ENCODE measurements around the gene GPATCH2.
"Not testable (repeated sequence)": the region's sequence is repeated elsewhere in the genome, so short reads cannot be mapped to it uniquely, and the experiment has no call there.

Gene GPATCH2

GRCh38 chr1:217626321-217626720, 4.6 kb downstream of the GPATCH2 start:
- H3K36me3 ChIP-seq (ENCODE audit: control insufficient read depth, insufficient read depth, low read length), result no peaks in the 10 kb centered on the region
- H3K4me1 ChIP-seq (ENCODE audit: control insufficient read depth, insufficient read depth, low read length), result peaks cover 7% of the 10 kb centered on the region; the same call in 1 of the 2 replicates
- no peak overlapping the region for H3K9ac ChIP-seq (ENCODE audit: low read length)
- H3K4me3 ChIP-seq (ENCODE audit: low read depth, low read length), result no peak overlapping the region
- no peak overlapping the region for H3K27ac ChIP-seq (ENCODE audit: low read depth, low read length)
- no peaks in the 10 kb centered on the region for H3K27me3 ChIP-seq (ENCODE audit: control insufficient read depth, insufficient read depth, low read length)
- no peaks in the 10 kb centered on the region for H3K9me3 ChIP-seq (ENCODE audit: control insufficient read depth, insufficient read depth, low read depth, low read length)

DNA sequence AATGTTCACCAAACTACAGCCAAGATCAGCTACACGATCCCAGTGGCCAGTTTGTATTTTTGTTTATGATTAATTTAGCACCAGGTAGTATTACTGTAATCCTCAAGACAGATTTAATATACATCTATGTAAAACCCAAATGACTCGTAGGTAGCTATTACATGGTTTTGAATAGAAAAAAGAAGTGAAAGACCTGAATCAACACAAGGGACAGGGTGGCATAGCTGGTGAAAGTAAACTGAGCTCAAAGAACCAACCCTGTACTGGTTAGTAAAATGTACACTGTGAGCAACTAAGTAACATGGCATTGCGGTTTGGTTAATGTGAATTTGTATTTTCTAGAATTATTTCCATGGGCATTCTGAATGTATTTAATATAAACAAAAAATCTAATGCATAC, 8.8 kb downstream of the GPATCH2 start:
- Histone ChIP-seq H3K27me3 (ENCODE audit: control insufficient read depth, insufficient read depth, low read length) (no peaks in the 10 kb centered on the region), H3K27ac (ENCODE audit: low read depth, low read length) (no peak overlapping the region), H3K9ac (ENCODE audit: low read length) (no peak overlapping the region), H3K4me3 (ENCODE audit: low read depth, low read length) (no peak overlapping the region), H3K36me3 (ENCODE audit: control insufficient read depth, insufficient read depth, low read length) (peaks cover 7% of the 10 kb centered on the region), H3K4me1 (ENCODE audit: control insufficient read depth, insufficient read depth, low read length) (peaks cover 16% of the 10 kb centered on the region), H3K9me3 (ENCODE audit: control insufficient read depth, insufficient read depth, low read depth, low read length) (no peaks in the 10 kb centered on the region)

DNA sequence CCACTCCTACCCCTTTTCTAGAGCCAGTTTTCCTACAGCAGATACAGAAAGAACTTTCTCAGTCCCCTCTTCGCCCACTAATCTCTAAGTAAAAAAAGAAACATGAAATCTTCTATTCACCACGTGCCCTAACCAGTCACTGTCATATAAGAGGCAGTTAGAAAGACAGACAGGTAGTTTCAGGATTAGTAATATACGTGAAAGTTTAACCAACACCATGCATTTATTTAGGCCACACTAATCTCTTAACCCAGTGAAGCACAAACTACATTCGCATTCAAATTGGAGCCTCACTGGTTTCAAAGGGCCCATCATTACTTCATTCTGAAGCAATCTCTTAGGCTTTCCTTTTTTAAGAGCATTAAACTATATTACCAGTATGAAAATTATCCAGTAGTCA, 10.1 kb downstream of the GPATCH2 start:
- Histone ChIP-seq H3K36me3 (ENCODE audit: control insufficient read depth, insufficient read depth, low read length) (peaks cover 7% of the 10 kb centered on the region), H3K9ac (ENCODE audit: low read length) (no peak overlapping the region), H3K4me3 (ENCODE audit: low read depth, low read length) (no peak overlapping the region; the same call in 1 of the 2 replicates), H3K9me3 (ENCODE audit: control insufficient read depth, insufficient read depth, low read depth, low read length) (no peaks in the 10 kb centered on the region), H3K27me3 (ENCODE audit: control insufficient read depth, insufficient read depth, low read length) (no peaks in the 10 kb centered on the region), H3K27ac (ENCODE audit: low read depth, low read length) (no peak overlapping the region), H3K4me1 (ENCODE audit: control insufficient read depth, insufficient read depth, low read length) (peaks cover 16% of the 10 kb centered on the region)

DNA sequence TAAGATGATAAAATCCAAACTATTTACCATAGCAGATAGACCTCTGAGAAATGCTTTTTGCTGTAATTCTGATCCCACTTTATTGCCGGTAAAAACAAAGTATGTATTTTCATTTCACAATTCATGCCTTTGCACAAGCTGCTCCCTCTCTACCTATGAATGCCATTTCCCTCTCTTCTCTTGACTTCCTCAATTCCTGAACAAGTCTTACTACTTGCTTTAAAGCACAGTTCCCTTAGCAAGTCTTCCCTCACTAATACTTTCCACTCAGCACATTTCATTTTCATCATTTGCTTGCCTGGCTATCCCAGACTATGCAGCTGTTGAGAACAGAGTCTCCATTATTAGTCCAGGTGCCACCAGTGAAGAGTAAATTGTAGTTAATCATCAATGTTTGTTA, 13.8 kb downstream of the GPATCH2 start:
- H3K4me1 ChIP-seq (ENCODE audit: control insufficient read depth, insufficient read depth, low read length), result peaks cover 16% of the 10 kb centered on the region
- no peaks in the 10 kb centered on the region for H3K9me3 ChIP-seq (ENCODE audit: control insufficient read depth, insufficient read depth, low read depth, low read length)
- H3K4me3 ChIP-seq (ENCODE audit: low read depth, low read length), result no peak overlapping the region
- no peak overlapping the region for H3K27ac ChIP-seq (ENCODE audit: low read depth, low read length)
- H3K27me3 ChIP-seq (ENCODE audit: control insufficient read depth, insufficient read depth, low read length), result no peaks in the 10 kb centered on the region
- peaks cover 9% of the 10 kb centered on the region for H3K36me3 ChIP-seq (ENCODE audit: control insufficient read depth, insufficient read depth, low read length)
- no peak overlapping the region for H3K9ac ChIP-seq (ENCODE audit: low read length)

- Histone ChIP-seq H3K27ac (ENCODE audit: low read depth, low read length) (no peak overlapping the region), H3K27me3 (ENCODE audit: control insufficient read depth, insufficient read depth, low read length) (no peaks in the 10 kb centered on the region), H3K4me3 (ENCODE audit: low read depth, low read length) (no peak overlapping the region), H3K4me1 (ENCODE audit: control insufficient read depth, insufficient read depth, low read length) (no peaks in the 10 kb centered on the region), H3K9ac (ENCODE audit: low read length) (no peak overlapping the region), H3K9me3 (ENCODE audit: control insufficient read depth, insufficient read depth, low read depth, low read length) (no peaks in the 10 kb centered on the region), H3K36me3 (ENCODE audit: control insufficient read depth, insufficient read depth, low read length) (peaks cover 5% of the 10 kb centered on the region)
These were observed 16.6 kb downstream of the GPATCH2 start for GRCh38 chr1:217614200-217614712.

- Histone ChIP-seq H3K9me3 (ENCODE audit: control insufficient read depth, insufficient read depth, low read depth, low read length) (no peaks in the 10 kb centered on the region), H3K27ac (ENCODE audit: low read depth, low read length) (no peak overlapping the region), H3K4me3 (ENCODE audit: low read depth, low read length) (no peak overlapping the region), H3K9ac (ENCODE audit: low read length) (no peak overlapping the region), H3K4me1 (ENCODE audit: control insufficient read depth, insufficient read depth, low read length) (no peaks in the 10 kb centered on the region), H3K36me3 (ENCODE audit: control insufficient read depth, insufficient read depth, low read length) (peaks cover 13% of the 10 kb centered on the region), H3K27me3 (ENCODE audit: control insufficient read depth, insufficient read depth, low read length) (no peaks in the 10 kb centered on the region)
These were observed 25.5 kb downstream of the GPATCH2 start for GRCh38 chr1:217605390-217605789.

GRCh38 chr1:217602380-217602779, 28.5 kb downstream of the GPATCH2 start:
- no peaks in the 10 kb centered on the region for H3K4me1 ChIP-seq (ENCODE audit: control insufficient read depth, insufficient read depth, low read length)
- H3K9me3 ChIP-seq (ENCODE audit: control insufficient read depth, insufficient read depth, low read depth, low read length), result no peaks in the 10 kb centered on the region
- no peak overlapping the region for H3K27ac ChIP-seq (ENCODE audit: low read depth, low read length)
- H3K4me3 ChIP-seq (ENCODE audit: low read depth, low read length), result no peak overlapping the region
- no peak overlapping the region for H3K9ac ChIP-seq (ENCODE audit: low read length)
- peaks cover 5% of the 10 kb centered on the region for H3K36me3 ChIP-seq (ENCODE audit: control insufficient read depth, insufficient read depth, low read length)
- no peaks in the 10 kb centered on the region for H3K27me3 ChIP-seq (ENCODE audit: control insufficient read depth, insufficient read depth, low read length)

DNA sequence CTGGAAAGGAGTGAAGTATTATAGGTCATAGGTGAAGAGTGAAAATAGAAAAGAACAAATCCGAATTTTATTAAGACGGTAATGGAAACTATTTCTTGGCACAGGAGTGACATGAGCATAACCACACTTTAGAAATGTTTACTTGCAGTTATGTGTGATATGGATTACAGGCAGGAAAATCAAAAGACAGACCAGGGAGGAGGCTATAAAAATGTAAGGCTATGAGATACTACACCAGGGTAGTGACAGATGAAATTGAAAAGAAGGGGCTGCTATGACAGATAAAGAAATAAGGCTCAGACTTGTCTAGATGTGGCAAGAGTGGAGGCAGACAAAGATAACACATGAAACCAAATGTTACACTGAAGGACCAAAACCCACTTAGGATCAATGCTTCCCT, 31.7 kb downstream of the GPATCH2 start:
- H3K27ac ChIP-seq (ENCODE audit: low read depth, low read length), result no peak overlapping the region
- H3K4me1 ChIP-seq (ENCODE audit: control insufficient read depth, insufficient read depth, low read length), result no peaks in the 10 kb centered on the region
- no peak overlapping the region for H3K4me3 ChIP-seq (ENCODE audit: low read depth, low read length)
- no peak overlapping the region for H3K9ac ChIP-seq (ENCODE audit: low read length)
- H3K27me3 ChIP-seq (ENCODE audit: control insufficient read depth, insufficient read depth, low read length), result no peaks in the 10 kb centered on the region
- H3K36me3 ChIP-seq (ENCODE audit: control insufficient read depth, insufficient read depth, low read length), result no peaks in the 10 kb centered on the region
- no peaks in the 10 kb centered on the region for H3K9me3 ChIP-seq (ENCODE audit: control insufficient read depth, insufficient read depth, low read depth, low read length)

DNA sequence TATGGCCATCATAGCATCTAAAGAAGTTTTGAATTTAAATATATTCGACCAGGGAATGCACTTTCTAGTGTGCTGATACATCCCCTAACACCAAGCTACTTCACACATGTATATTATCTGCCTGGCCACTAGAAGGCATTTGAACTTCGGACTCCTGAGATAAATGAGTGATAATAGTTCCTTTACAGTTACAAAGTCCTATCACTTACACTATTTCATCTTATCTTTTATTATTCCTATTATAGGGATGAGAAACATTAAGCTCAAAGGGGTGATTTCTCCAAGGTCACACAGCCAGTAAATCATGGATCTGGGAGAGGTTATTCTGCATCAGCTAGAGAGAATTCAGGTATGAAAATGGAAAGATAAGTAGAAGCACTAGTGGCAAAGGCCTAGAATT, 40.3 kb downstream of the GPATCH2 start:
- Histone ChIP-seq H3K9me3 (ENCODE audit: control insufficient read depth, insufficient read depth, low read depth, low read length) (no peaks in the 10 kb centered on the region), H3K4me1 (ENCODE audit: control insufficient read depth, insufficient read depth, low read length) (no peaks in the 10 kb centered on the region), H3K4me3 (ENCODE audit: low read depth, low read length) (no peak overlapping the region), H3K27ac (ENCODE audit: low read depth, low read length) (no peak overlapping the region), H3K36me3 (ENCODE audit: control insufficient read depth, insufficient read depth, low read length) (no peaks in the 10 kb centered on the region), H3K9ac (ENCODE audit: low read length) (no peak overlapping the region), H3K27me3 (ENCODE audit: control insufficient read depth, insufficient read depth, low read length) (no peaks in the 10 kb centered on the region)

DNA sequence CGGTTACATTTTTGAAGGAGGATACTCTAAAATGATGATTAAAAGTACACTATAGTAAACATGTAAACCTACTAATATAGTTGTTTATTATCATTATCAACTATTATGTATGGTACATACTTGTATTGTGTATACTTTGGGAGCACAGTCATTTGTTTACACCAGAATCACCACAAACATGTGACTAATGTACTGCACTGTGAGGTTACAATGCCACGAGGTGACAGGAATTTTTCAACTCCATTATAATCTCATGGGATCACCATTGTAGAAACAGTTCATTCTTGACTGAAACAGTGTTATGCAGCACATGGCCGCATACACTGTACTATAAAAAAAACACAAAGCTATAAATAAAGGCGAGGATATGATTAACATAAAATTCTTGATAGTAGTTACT, 44.3 kb downstream of the GPATCH2 start:
- H3K9ac ChIP-seq (ENCODE audit: low read length), result no peak overlapping the region
- H3K4me1 ChIP-seq (ENCODE audit: control insufficient read depth, insufficient read depth, low read length), result no peaks in the 10 kb centered on the region
- H3K36me3 ChIP-seq (ENCODE audit: control insufficient read depth, insufficient read depth, low read length), result no peaks in the 10 kb centered on the region
- H3K27me3 ChIP-seq (ENCODE audit: control insufficient read depth, insufficient read depth, low read length), result no peaks in the 10 kb centered on the region
- H3K9me3 ChIP-seq (ENCODE audit: control insufficient read depth, insufficient read depth, low read depth, low read length), result no peaks in the 10 kb centered on the region
- H3K4me3 ChIP-seq (ENCODE audit: low read depth, low read length), result no peak overlapping the region
- H3K27ac ChIP-seq (ENCODE audit: low read depth, low read length), result no peak overlapping the region

GRCh38 chr1:217585577-217585976, 45.3 kb downstream of the GPATCH2 start:
- H3K4me1 ChIP-seq (ENCODE audit: control insufficient read depth, insufficient read depth, low read length), result no peaks in the 10 kb centered on the region
- no peaks in the 10 kb centered on the region for H3K36me3 ChIP-seq (ENCODE audit: control insufficient read depth, insufficient read depth, low read length)
- no peak overlapping the region for H3K27ac ChIP-seq (ENCODE audit: low read depth, low read length)
- no peaks in the 10 kb centered on the region for H3K27me3 ChIP-seq (ENCODE audit: control insufficient read depth, insufficient read depth, low read length)
- H3K4me3 ChIP-seq (ENCODE audit: low read depth, low read length), result no peak overlapping the region
- no peaks in the 10 kb centered on the region for H3K9me3 ChIP-seq (ENCODE audit: control insufficient read depth, insufficient read depth, low read depth, low read length)
- no peak overlapping the region for H3K9ac ChIP-seq (ENCODE audit: low read length)

DNA sequence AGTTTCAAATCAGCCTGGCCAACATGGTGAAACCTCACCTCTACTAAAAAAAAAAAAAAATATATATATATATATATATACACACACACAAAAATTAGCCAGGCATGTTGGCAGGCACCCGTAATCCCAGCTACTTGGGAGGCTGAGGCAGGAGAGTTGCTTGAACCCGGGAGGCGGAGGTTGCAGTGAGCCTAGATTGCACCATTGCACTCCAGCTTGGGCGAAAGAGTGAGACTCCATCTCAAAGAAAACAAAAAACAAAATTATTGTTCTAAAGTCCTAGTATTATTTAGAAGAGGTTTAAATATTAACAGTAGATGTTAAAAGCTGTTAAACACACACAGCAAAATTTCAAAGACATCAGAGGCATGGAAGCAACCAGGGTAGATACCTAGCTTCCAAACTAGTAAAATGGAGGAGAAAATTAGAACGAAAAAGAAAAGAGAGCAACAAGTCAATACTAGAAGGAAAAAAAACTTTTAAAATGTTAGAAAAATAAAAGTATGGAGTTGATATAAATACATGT, 46.5 kb downstream of the GPATCH2 start:
- not testable (repeated sequence) for H3K4me1 ChIP-seq (ENCODE audit: control insufficient read depth, insufficient read depth, low read length)

More for the DNA sequence above, 46.5 kb downstream of the GPATCH2 start:
- H3K9ac ChIP-seq (ENCODE audit: low read length); H3K27me3 ChIP-seq (ENCODE audit: control insufficient read depth, insufficient read depth, low read length); H3K36me3 ChIP-seq (ENCODE audit: control insufficient read depth, insufficient read depth, low read length); H3K4me3 ChIP-seq (ENCODE audit: low read depth, low read length); H3K27ac ChIP-seq (ENCODE audit: low read depth, low read length); H3K9me3 ChIP-seq (ENCODE audit: control insufficient read depth, insufficient read depth, low read depth, low read length): not testable (repeated sequence)
